CD4-positive, alpha-beta memory T cell (primary cell): ENCODE results near the gene LYZ. TPM values are rescaled to one million over a fixed set of nuclear protein-coding genes. Genes with fewer than 3 reads are reported as not detected.
A peak's percentile ranks its signal among the peaks of the same experiment; 100 is the strongest.

Experiments
- CTCF ChIA-PET: fragments of 350-600 bp; sonication (Branson Sonifier 250); formaldehyde crosslinking; loops from one replicate; lab custom pipeline; 2021; ENCODE audit warnings: inconsistent platforms; ENCODE audit not compliant: partially characterized antibody; lab: Charles Lee
- POLR2A ChIA-PET: fragments of 350-600 bp; sonication (Branson Sonifier 250); formaldehyde crosslinking; loops from one replicate; lab custom pipeline; 2021; ENCODE audit not compliant: partially characterized antibody; lab: Charles Lee
- DNase-seq, 5 donors: peaks; one replicate each; pipeline versions ENCODE4 v3.0.0 to v3.0.0-alpha.2; 2020 to 2022; ENCODE audit warnings: mixed read lengths in 1 of 5
- H3K27ac ChIP-seq: one replicate; pipeline ENCODE4 v1.7.0; 2013; ENCODE audit warnings: low read depth, low read length
- H3K27me3 ChIP-seq: 2 replicates; pipeline ENCODE4 v1.7.0; 2013; ENCODE audit warnings: mild to moderate bottlenecking, low read length, moderate library complexity; ENCODE audit not compliant: insufficient read depth
- H3K36me3 ChIP-seq: 2 replicates; pipeline ENCODE4 v1.7.0; 2013; ENCODE audit warnings: mild to moderate bottlenecking, low read length, moderate library complexity; ENCODE audit not compliant: insufficient read depth
- H3K4me1 ChIP-seq: 2 replicates; pipeline ENCODE4 v1.7.0; 2013; ENCODE audit warnings: mild to moderate bottlenecking, low read length, moderate library complexity; ENCODE audit not compliant: insufficient read depth
- H3K4me3 ChIP-seq, 2 donors: one replicate each; pipeline ENCODE4 v1.7.0; 2013; ENCODE audit warnings: low read length in 2 of 2, mild to moderate bottlenecking in 1 of 2
- H3K9me3 ChIP-seq, 2 donors: one replicate each; pipeline ENCODE4 v1.7.0; 2013; ENCODE audit warnings: low read length in 2 of 2, control low read depth in 1 of 2; ENCODE audit not compliant: control insufficient read depth in 1 of 2
- H3K27ac Mint-ChIP-seq, 7 donors: one replicate each; pipeline ENCODE4 v1.8.0; 2020 to 2021; ENCODE audit warnings: mixed read lengths in 7 of 7, mild to moderate bottlenecking in 6 of 7, inconsistent platforms in 3 of 7, moderate library complexity in 3 of 7
- H3K27me3 Mint-ChIP-seq, 2 donors: one replicate each; pipeline ENCODE4 v1.8.0; 2020 to 2021; ENCODE audit warnings: mixed read lengths in 2 of 2
- H3K36me3 Mint-ChIP-seq, 2 donors: one replicate each; pipeline ENCODE4 v1.8.0; 2020 to 2021; ENCODE audit warnings: mixed read lengths in 2 of 2, inconsistent platforms in 1 of 2, mild to moderate bottlenecking in 1 of 2
- H3K4me1 Mint-ChIP-seq, 4 donors: one replicate each; pipeline ENCODE4 v1.8.0; 2020 to 2021; ENCODE audit warnings: mixed read lengths in 4 of 4, mild to moderate bottlenecking in 1 of 4
- H3K4me3 Mint-ChIP-seq, 8 donors: one replicate each; pipeline ENCODE4 v1.8.0; 2020 to 2021; ENCODE audit warnings: mixed read lengths in 8 of 8, mild to moderate bottlenecking in 7 of 8, moderate library complexity in 6 of 8, inconsistent platforms in 3 of 8
- H3K9me3 Mint-ChIP-seq, 8 donors: one replicate each; pipeline ENCODE4 v1.8.0; 2020 to 2021; ENCODE audit warnings: mixed read lengths in 8 of 8, mild to moderate bottlenecking in 5 of 8, inconsistent platforms in 3 of 8, moderate library complexity in 1 of 8
- intact Hi-C: fragments of 100-400 bp; cut with micrococcal nuclease; formaldehyde crosslinking; loops from one replicate; pipeline ENCODE4 v1.15.1; 2023
- polyA plus RNA-seq, 2 donors: library from polyadenylated mRNA; unstranded; fragments of 300-500 nt; fragmentation: Illumina TruSeq; gene quantifications; one replicate each; pipeline ENCODE4 v1.2.3, GENCODE V29; 2021
- total RNA-seq, 2 experiments: library from RNA; stranded (reverse); gene quantifications; one replicate each; pipeline ENCODE4 v1.2.3, GENCODE V29; 2021

The LYZ gene
- total and polyA plus RNA-seq, 4 experiments from 2014 or later, result 5.3 to 42.3 (median 24.1) TPM

GRCh38 chr12:69366796-69367195, 18.6 kb downstream of the LYZ start:
- H3K4me1 Mint-ChIP-seq, result peaks cover 4 to 14% (median 7%) of the 10 kb centered on the region in 4 donors
- peaks cover 29 to 51% of the 10 kb centered on the region in 2 donors for H3K36me3 Mint-ChIP-seq
- intact Hi-C loops, result no loop called here
- H3K9me3 ChIP-seq, result no peaks in the 10 kb centered on the region
- no peak overlapping the region for H3K27ac Mint-ChIP-seq
- ChIA-PET POLR2A (no interaction called here), CTCF (interaction anchor here (2.5 kb wide), 1 partner anchor 8 kb away, joined by 12 read pairs; no protein-coding TSS in a partner anchor)
- DNase-seq, result no peak
- H3K4me3 Mint-ChIP-seq, result no peak overlapping the region
- H3K27ac ChIP-seq, result no peak overlapping the region
- H3K36me3 ChIP-seq, result peaks cover 18% of the 10 kb centered on the region
- H3K27me3 Mint-ChIP-seq, result no peaks in the 10 kb centered on the region
- no peaks in the 10 kb centered on the region for H3K4me1 ChIP-seq
- no peaks in the 10 kb centered on the region for H3K27me3 ChIP-seq
- H3K4me3 ChIP-seq, result no peak overlapping the region
- no peaks in the 10 kb centered on the region for H3K9me3 Mint-ChIP-seq

- Histone ChIP-seq H3K27me3 (no peaks in the 10 kb centered on the region), H3K4me1 (no peaks in the 10 kb centered on the region), H3K36me3 (peaks cover 18% of the 10 kb centered on the region), H3K9me3 (no peaks in the 10 kb centered on the region), H3K27ac (no peak overlapping the region), H3K4me3 (no peak overlapping the region)
- Mint-ChIP-seq H3K4me3 (no peak overlapping the region), H3K27me3 (no peaks in the 10 kb centered on the region), H3K9me3 (no peaks in the 10 kb centered on the region), H3K4me1 (peaks cover 6 to 14% (median 9%) of the 10 kb centered on the region in 4 donors), H3K36me3 (peaks cover 40 to 62% of the 10 kb centered on the region in 2 donors), H3K27ac (no peak overlapping the region)
- intact Hi-C loops, result no loop called here
- DNase-seq, result no peak
- POLR2A ChIA-PET, result no interaction called here
- CTCF ChIA-PET, result interaction anchor here (2.5 kb wide), 1 partner anchor 10 kb away, joined by 12 read pairs; no protein-coding TSS in a partner anchor
Measured at GRCh38 chr12:69368171-69368570, 20.0 kb downstream of the LYZ start.

- H3K4me1 ChIP-seq, result no peaks in the 10 kb centered on the region
- no peaks in the 10 kb centered on the region for H3K27me3 ChIP-seq
- Mint-ChIP-seq H3K4me1 (peaks cover 6 to 10% (median 6%) of the 10 kb centered on the region in 4 donors), H3K4me3 (no peak overlapping the region), H3K36me3 (peaks cover 45 to 48% of the 10 kb centered on the region in 2 donors), H3K9me3 (no peaks in the 10 kb centered on the region), H3K27ac (no peak overlapping the region), H3K27me3 (no peaks in the 10 kb centered on the region)
- POLR2A ChIA-PET, result no interaction called here
- H3K36me3 ChIP-seq, result no peaks in the 10 kb centered on the region
- no peaks in the 10 kb centered on the region for H3K9me3 ChIP-seq
- H3K27ac ChIP-seq, result no peak overlapping the region
- intact Hi-C loops, result no loop called here
- CTCF ChIA-PET, result no interaction called here
- no peak overlapping the region for H3K4me3 ChIP-seq
- no peak for DNase-seq
Measured at GRCh38 chr12:69383074-69383473, 34.9 kb downstream of the LYZ start.

GRCh38 chr12:69385038-69385437, 36.9 kb downstream of the LYZ start:
- H3K4me1 Mint-ChIP-seq, result peaks cover 4 to 10% (median 6%) of the 10 kb centered on the region in 4 donors
- H3K9me3 ChIP-seq, result no peaks in the 10 kb centered on the region
- no peaks in the 10 kb centered on the region for H3K4me1 ChIP-seq
- H3K27me3 ChIP-seq, result no peaks in the 10 kb centered on the region
- POLR2A ChIA-PET, result no interaction called here
- H3K36me3 Mint-ChIP-seq, result peaks cover 34 to 40% of the 10 kb centered on the region in 2 donors
- CTCF ChIA-PET, result interaction anchor here (1.1 to 3.2 kb wide), 2 partner anchors 9 to 186 kb away, joined by 3 to 14 read pairs; no protein-coding TSS in a partner anchor
- no peak overlapping the region for H3K4me3 ChIP-seq
- H3K36me3 ChIP-seq, result peaks cover 3% of the 10 kb centered on the region
- H3K9me3 Mint-ChIP-seq, result no peaks in the 10 kb centered on the region
- no peaks in the 10 kb centered on the region for H3K27me3 Mint-ChIP-seq
- H3K27ac Mint-ChIP-seq, result no peak overlapping the region
- DNase-seq, result no peak
- H3K27ac ChIP-seq, result no peak overlapping the region
- H3K4me3 Mint-ChIP-seq, result no peak overlapping the region
- intact Hi-C loops, result no loop called here

- H3K27me3 ChIP-seq, result no peaks in the 10 kb centered on the region
- no peak overlapping the region for H3K27ac ChIP-seq
- H3K4me1 Mint-ChIP-seq, result peaks cover 5 to 10% (median 6%) of the 10 kb centered on the region in 4 donors
- peaks cover 8% of the 10 kb centered on the region for H3K36me3 ChIP-seq
- intact Hi-C loops, result no loop called here
- H3K36me3 Mint-ChIP-seq, result peaks cover 37 to 44% of the 10 kb centered on the region in 2 donors
- no peaks in the 10 kb centered on the region for H3K9me3 ChIP-seq
- DNase-seq, result no peak
- no peaks in the 10 kb centered on the region for H3K27me3 Mint-ChIP-seq
- H3K4me3 ChIP-seq, result no peak overlapping the region
- no peaks in the 10 kb centered on the region for H3K4me1 ChIP-seq
- CTCF ChIA-PET, result interaction anchor here (3.2 kb wide), 1 partner anchor 184 kb away, joined by 14 read pairs; no protein-coding TSS in a partner anchor
- H3K27ac Mint-ChIP-seq, result peak overlapping the region in 1 of 7 donors; percentile 35
- H3K4me3 Mint-ChIP-seq, result no peak overlapping the region
- H3K9me3 Mint-ChIP-seq, result no peaks in the 10 kb centered on the region
- POLR2A ChIA-PET, result no interaction called here
Measured at GRCh38 chr12:69386921-69387320, 38.7 kb downstream of the LYZ start.

GRCh38 chr12:69388371-69388770, 40.2 kb downstream of the LYZ start:
- H3K27me3 Mint-ChIP-seq, result no peaks in the 10 kb centered on the region
- intact Hi-C loops, result no loop called here
- POLR2A ChIA-PET, result no interaction called here
- no peak overlapping the region for H3K4me3 Mint-ChIP-seq
- Histone ChIP-seq H3K27me3 (no peaks in the 10 kb centered on the region), H3K4me3 (no peak overlapping the region), H3K4me1 (no peaks in the 10 kb centered on the region), H3K27ac (no peak overlapping the region), H3K36me3 (peaks cover 10% of the 10 kb centered on the region), H3K9me3 (no peaks in the 10 kb centered on the region)
- peak in 3 of 5 donors; percentile 4 to 8 (median 5) for DNase-seq
- peaks cover 3 to 5% (median 4%) of the 10 kb centered on the region in 4 donors for H3K4me1 Mint-ChIP-seq
- no peaks in the 10 kb centered on the region for H3K9me3 Mint-ChIP-seq
- no peak overlapping the region for H3K27ac Mint-ChIP-seq
- CTCF ChIA-PET, result interaction anchor here (1.3 to 1.4 kb wide), 2 partner anchors 29 to 182 kb away, joined by 3 to 6 read pairs; no protein-coding TSS in a partner anchor
- peaks cover 26 to 40% of the 10 kb centered on the region in 2 donors for H3K36me3 Mint-ChIP-seq

GRCh38 chr12:69389831-69390230, 41.6 kb downstream of the LYZ start:
- H3K4me1 ChIP-seq, result no peaks in the 10 kb centered on the region
- Mint-ChIP-seq H3K27ac (peak overlapping the region in 1 of 7 donors; percentile 10), H3K27me3 (no peaks in the 10 kb centered on the region), H3K9me3 (no peaks in the 10 kb centered on the region), H3K4me1 (peaks cover 0 to 5% (median 0%) of the 10 kb centered on the region in 4 donors), H3K36me3 (peaks cover 35 to 46% of the 10 kb centered on the region in 2 donors), H3K4me3 (no peak overlapping the region)
- intact Hi-C loops, result no loop called here
- POLR2A ChIA-PET, result no interaction called here
- CTCF ChIA-PET, result interaction anchor here (1.8 kb wide), 1 partner anchor 182 kb away, joined by 4 read pairs; no protein-coding TSS in a partner anchor
- no peak overlapping the region for H3K4me3 ChIP-seq
- DNase-seq, result no peak
- H3K9me3 ChIP-seq, result no peaks in the 10 kb centered on the region
- H3K27ac ChIP-seq, result no peak overlapping the region
- peaks cover 10% of the 10 kb centered on the region for H3K36me3 ChIP-seq
- H3K27me3 ChIP-seq, result no peaks in the 10 kb centered on the region
